Activated naive CD4-positive, alpha-beta T cell (primary cell): ENCODE data around the gene SOBP.
"Not testable (repeated sequence)": the region's sequence is repeated elsewhere in the genome, so short reads cannot be mapped to it uniquely, and the experiment has no call there.

ENCODE experiments used
- DNase-seq, 4 experiments: peaks; one replicate each; lab custom pipeline; 2025; lab: John Stamatoyannopoulos, UW

SOBP gene

DNA sequence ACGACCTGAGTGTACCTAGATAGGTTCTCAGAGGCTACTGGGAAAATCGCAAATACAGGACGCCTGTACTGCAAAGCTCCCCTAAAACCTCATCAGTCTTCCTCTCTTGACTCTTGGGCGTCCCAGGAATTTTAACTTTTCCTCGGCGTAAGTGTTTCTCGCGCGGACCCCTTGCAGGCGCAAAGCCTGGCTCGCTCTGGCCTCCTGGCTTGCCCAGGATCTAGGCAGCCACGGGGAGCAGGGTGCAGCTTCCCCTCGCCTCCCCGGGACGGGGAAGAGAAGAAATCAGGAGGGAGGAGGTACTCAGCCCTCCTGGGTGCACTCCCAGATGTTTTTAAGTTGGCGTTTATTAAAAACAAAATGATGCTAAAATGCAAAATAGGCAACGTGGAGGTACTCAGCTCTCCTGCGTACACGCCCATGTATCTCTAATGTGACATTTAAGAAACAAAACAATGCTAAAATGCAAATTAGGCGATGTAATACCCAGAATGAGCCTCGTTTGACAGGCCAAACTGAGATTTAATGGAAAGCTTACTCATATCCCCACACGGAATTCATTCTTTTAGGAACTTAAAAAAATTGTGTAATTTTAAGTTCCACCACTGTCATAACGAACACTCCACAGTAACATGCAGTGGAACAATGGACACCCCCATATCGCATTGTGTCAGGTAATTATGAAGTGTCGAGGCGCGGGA lies 1.6 kb upstream of the SOBP start:
- DNase-seq: no peak

DNA sequence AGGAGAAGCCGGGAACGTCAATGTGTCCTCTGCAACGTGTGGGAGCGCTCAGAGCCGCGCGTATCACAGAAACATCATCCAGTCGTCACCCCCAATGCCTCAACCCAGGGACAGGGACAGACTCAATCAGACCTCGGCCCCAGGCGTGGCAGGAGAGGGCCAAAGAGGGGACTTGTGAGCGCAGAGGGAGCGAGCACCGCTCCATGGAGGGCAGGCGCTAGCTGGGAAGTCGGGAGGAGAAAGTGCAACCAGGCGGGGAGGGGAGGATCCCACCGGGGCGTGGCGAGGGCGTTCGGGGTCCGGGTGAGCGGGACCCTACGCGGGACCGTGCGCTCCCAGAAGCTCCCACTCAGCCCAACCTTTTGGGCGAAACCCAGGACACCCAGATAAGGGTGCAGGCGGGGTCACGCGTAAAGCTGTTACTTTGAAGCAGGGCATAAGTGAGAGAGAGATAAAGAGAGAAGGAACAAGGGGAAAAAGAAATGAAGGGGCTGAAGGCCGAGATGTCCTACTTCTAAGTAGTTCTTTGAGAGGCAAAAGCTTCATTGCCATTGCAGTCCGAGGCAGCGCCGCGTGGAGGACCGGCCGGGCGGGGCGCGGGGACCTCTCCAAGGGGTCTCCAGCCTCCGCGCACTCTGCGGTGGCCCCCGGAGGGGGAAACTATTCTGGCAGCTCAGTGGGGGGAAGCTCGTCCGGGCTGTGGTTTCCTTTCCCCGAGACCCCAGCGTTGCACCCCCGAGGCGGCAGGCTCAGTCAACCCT lies 862 bp upstream of the SOBP start:
- DNase-seq: no peak

DNA sequence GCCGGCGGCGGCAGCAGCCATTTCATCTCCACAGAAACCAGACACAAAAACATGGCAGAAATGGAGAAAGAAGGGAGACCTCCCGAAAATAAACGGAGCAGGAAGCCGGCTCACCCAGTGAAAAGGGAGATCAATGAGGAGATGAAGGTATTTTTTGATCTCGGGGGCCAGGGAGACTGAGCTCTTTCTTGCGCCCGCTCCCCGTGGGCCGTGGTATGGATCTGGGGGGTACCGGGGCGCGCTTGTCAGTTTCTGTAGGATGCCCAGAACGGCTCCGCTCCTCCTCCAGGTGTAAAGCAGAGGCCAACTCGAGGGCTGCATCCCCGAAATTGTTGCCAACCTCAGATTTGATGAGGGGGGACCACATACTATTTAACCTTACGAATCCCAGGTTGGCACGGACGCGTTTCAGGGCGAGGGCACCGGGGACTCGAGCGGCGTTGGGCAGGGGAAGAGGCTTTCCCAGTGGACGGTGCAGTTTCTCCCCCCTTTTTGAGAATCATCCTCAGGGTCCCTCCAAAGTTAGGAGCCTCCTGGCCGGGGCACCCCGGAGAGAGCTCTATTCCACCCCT lies 735 bp downstream of the SOBP start:
- DNase-seq: no peak

- no peak for DNase-seq
Measured at GRCh38 chr6:107491138-107491609, 1.3 kb downstream of the SOBP start.

DNA sequence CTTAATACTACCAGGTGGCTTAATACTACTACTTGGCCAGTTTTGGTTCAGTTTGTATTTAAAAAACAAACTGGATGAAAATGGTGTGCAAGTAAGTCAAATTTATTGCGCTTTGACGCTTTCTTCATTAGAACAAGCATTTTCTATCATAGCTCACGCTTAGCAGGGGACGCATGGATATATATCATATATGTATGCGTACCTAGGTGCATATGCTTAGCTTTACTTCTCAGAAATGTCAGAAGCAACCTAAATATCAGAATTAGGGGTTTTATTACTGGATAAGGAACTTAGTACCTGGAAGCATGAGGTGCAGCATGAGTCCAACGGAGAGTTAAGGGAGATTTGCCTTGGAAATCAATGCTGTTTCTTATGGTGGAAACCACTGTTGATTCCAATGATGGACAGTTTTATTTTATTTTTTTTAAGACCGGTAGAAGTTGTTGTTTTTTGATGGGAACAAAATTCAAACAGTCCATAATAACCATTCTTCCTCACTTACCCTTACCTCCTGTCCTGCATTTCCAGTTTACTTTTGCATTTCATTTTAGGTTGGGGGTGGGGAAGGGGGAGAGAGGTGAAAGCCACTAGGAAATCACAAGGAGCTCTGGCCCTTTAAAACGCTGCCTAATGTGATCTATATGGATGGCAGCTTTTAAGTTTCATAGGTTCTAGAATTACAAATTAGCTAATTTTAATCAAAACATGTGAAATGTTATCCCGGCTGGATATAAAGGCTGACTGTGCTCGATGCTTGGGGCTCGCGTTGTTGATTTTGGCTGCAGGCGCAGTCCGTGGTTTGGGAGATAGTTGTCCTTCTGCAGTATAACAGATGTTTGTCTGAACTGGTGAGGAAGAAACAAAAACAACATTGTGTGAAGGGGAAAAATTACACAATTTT lies 2.1 kb downstream of the SOBP start:
- DNase-seq: no peak

GRCh38 chr6:107493158-107494057 lies 3.5 kb downstream of the SOBP start:
- no peak for DNase-seq

GRCh38 chr6:107495196-107495643 lies 5.3 kb downstream of the SOBP start:
- no peak for DNase-seq

DNA sequence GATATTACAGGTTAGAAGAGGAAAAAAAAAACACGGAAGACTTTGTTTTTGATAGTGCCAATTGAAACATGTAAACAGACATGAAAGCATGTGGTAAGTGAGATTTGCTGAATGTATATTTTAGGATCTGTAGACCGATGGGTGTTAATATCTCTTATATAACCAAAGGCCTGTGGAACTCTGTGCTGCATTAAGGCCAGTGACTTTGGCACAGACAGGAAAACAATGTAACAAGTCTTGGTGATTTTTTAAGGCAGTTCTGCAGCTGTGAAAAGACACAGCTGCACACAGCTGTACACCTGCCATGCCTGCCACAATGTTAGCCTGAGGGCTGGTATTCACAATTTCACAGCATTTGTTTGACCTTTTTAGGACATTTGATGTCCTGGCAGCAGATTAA lies 6.1 kb downstream of the SOBP start:
- DNase-seq: no peak

GRCh38 chr6:107496892-107497684 lies 7.2 kb downstream of the SOBP start:
- no peak for DNase-seq

DNA sequence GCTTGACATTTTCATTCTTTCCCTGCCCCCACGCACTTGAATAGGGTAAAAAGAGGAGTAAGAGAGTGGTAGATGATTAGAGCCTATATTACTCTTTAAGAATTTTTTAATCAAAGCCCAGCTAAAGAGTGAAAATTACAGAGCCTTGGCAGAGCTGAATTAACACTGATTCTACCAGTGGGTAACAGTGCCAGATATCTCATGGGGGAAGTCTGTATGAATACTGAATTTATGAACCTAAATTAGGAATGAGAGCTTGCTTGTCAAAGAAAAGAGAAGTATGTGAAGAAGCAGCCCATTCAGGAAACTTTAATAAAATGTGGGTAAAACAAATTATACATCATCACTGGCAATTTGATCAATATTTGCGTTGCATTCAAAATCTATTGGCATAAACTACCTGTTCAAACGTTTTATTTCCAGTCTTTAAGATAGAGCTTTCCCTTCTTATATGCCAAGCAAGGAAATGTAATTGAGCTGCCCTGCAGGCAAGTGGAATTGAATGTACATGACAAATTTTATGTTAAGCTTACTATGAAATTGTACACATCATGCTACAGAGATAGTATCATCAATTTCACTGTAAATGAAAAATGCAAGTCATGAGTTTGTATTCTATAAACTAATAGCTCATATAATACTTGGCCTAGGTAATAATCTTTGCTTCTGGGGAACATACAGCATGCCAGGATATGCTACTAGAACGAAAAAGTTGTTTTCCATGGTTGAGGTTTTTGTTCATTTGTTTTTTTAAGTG lies 14.5 kb downstream of the SOBP start:
- DNase-seq: no peak

- no peak for DNase-seq
Measured at GRCh38 chr6:107506145-107506544, 16.2 kb downstream of the SOBP start.

DNA sequence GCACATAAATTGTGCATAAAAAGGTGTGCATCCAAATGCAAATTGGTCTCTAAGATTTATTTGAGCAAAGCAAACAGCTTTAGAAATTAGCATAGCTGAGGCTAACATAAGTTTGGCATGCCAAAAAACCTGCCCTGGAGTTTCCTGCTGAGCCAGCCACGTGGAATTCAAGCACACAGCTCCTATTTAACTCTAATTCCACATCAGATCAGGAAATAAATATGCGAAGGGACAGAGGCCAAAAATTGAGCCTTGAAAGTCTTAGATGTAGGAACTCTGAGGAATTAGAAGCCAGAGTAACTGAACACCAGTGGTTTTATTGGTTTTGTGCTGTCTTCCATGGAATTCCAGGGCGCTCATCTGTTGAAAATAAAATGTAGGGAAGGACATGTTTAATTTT lies 19.6 kb downstream of the SOBP start:
- no peak for DNase-seq

- no peak for DNase-seq
Measured at GRCh38 chr6:107510108-107510507, 20.2 kb downstream of the SOBP start.

- DNase-seq: no peak
Measured at GRCh38 chr6:107511511-107511993, 21.6 kb downstream of the SOBP start.

DNA sequence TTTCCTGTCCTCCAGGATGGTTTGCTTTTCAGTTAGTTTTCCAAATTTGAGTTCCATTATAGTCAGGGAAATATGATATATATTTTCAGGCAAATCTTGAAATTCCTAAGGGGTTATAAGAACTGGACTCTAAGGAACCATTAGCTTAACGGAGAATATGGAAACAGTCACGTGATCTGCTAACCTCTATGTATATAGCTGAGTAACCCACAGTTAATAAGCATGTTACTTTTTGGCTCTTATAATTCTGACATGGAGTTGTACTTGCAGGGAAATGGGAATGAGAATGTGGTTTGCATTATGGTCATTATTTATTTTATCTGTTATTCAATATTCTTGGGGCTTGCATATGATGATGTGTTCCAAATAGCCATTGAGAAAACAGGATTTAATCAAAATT lies 23.3 kb downstream of the SOBP start:
- DNase-seq: no peak

DNA sequence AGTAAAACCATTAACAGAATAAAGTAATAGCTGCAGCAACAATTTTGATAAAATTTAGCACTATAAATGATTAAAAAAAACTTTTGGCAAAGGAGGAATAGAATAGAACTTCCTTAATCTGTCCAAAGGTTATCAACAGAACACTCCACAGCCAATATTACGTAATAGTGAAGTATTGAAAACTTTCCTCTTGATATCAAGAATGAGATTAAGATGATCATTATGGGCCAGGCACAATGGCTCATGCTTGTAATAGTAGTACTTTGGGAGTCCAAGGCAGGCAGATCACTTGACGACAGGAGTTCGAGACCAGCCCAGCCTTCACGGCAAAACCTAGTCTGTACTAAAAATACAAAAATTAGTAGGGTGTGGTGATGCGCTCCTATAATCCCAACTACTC lies 26.0 kb downstream of the SOBP start:
- no peak for DNase-seq

- no peak for DNase-seq
Measured at GRCh38 chr6:107517274-107517673, 27.4 kb downstream of the SOBP start.

- DNase-seq: not testable (repeated sequence)
Measured at GRCh38 chr6:107519224-107519623, 29.3 kb downstream of the SOBP start.

- not testable (repeated sequence) for DNase-seq
Measured at GRCh38 chr6:107520706-107521105, 30.8 kb downstream of the SOBP start.
